Neuronal stem cell (in vitro differentiated cells): Measurements from ENCODE around the gene PPP2R5E.

Experiments used
- DNase-seq: peaks from one replicate; pipeline ENCODE4 v3.0.0-alpha.2; 2013; ENCODE audit warnings: low spot score
- H2AFZ ChIP-seq: one replicate; pipeline ENCODE4 v1.6.1; 2013; ENCODE audit warnings: mild to moderate bottlenecking, low read length, inconsistent platforms
- H2AK5ac ChIP-seq: 2 replicates; pipeline ENCODE4 v1.6.1; 2013; ENCODE audit warnings: low read depth, mild to moderate bottlenecking, inconsistent platforms, low read length, moderate library complexity, mixed read lengths
- H2BK120ac ChIP-seq: 2 replicates; pipeline ENCODE4 v1.6.1; 2013; ENCODE audit warnings: low read depth, mild to moderate bottlenecking, inconsistent platforms, low read length, moderate library complexity, mixed read lengths
- H2BK12ac ChIP-seq: one replicate; pipeline ENCODE4 v1.6.1; 2013; ENCODE audit warnings: low read length, inconsistent platforms
- H2BK15ac ChIP-seq: 2 replicates; pipeline ENCODE4 v1.6.1; 2013; ENCODE audit warnings: mild to moderate bottlenecking, low read length, inconsistent platforms, mixed read lengths
- H2BK5ac ChIP-seq: one replicate; pipeline ENCODE4 v1.6.1; 2013; ENCODE audit warnings: inconsistent platforms, mild to moderate bottlenecking, low read length, moderate library complexity
- H3K14ac ChIP-seq: one replicate; pipeline ENCODE4 v1.6.1; 2013; ENCODE audit warnings: low read length, inconsistent platforms
- H3K18ac ChIP-seq: 2 replicates; pipeline ENCODE4 v1.6.1; 2013; ENCODE audit warnings: low read length, inconsistent platforms
- H3K23ac ChIP-seq: 2 replicates; pipeline ENCODE4 v1.6.1; 2013; ENCODE audit warnings: low read depth, mild to moderate bottlenecking, mixed read lengths, low read length, inconsistent platforms; ENCODE audit not compliant: poor library complexity
- H3K27ac ChIP-seq: replicated peaks from 3 replicates; pipeline ENCODE4 v1.5.1; 2013; ENCODE audit warnings: low read length, inconsistent platforms
- H3K27me3 ChIP-seq, 3 experiments: 2 replicates each; pipeline ENCODE4 v1.6.1; 2013; ENCODE audit warnings: low read length in 3 of 3, mild to moderate bottlenecking in 2 of 3, inconsistent platforms in 1 of 3, low read depth in 1 of 3, mixed read lengths in 1 of 3, moderate library complexity in 1 of 3; ENCODE audit not compliant: control insufficient read depth in 3 of 3, insufficient read depth in 3 of 3
- H3K36me3 ChIP-seq, 2 donors: replicated peaks in 1 of 2; 2 replicates each; pipeline ENCODE4 v1.6.1; 2013; ENCODE audit warnings: low read length in 2 of 2; ENCODE audit not compliant: control insufficient read depth in 2 of 2, insufficient read depth in 2 of 2
- H3K4ac ChIP-seq: 2 replicates; pipeline ENCODE4 v1.6.1; 2013; ENCODE audit warnings: inconsistent platforms, mild to moderate bottlenecking, low read length, moderate library complexity
- H3K4me1 ChIP-seq, 2 donors: 1 replicate in 1 of 2; 2 replicates in 1 of 2; pipeline ENCODE4 v1.6.1; 2013; ENCODE audit warnings: low read length in 2 of 2, low read depth in 1 of 2; ENCODE audit not compliant: control insufficient read depth in 2 of 2, insufficient read depth in 1 of 2
- H3K4me2 ChIP-seq: one replicate; pipeline ENCODE4 v1.6.1; 2013; ENCODE audit warnings: mild to moderate bottlenecking, low read length, inconsistent platforms; ENCODE audit not compliant: insufficient read depth, poor library complexity, severe bottlenecking
- H3K4me3 ChIP-seq, 2 donors: 2 replicates each; pipeline ENCODE4 v1.5.1; 2013; ENCODE audit warnings: low read length in 2 of 2, mild to moderate bottlenecking in 2 of 2, inconsistent platforms in 1 of 2, moderate library complexity in 1 of 2
- H3K79me1 ChIP-seq: one replicate; pipeline ENCODE4 v1.6.1; 2013; ENCODE audit warnings: low read depth, mild to moderate bottlenecking, inconsistent platforms, low read length, moderate library complexity
- H3K9ac ChIP-seq: one replicate; pipeline ENCODE4 v1.6.1; 2013; ENCODE audit warnings: mild to moderate bottlenecking, low read depth, low read length, inconsistent platforms; ENCODE audit not compliant: poor library complexity
- H3K9me3 ChIP-seq, 2 donors: replicated peaks in 1 of 2; 2 replicates each; pipeline versions ENCODE3 to v1.6.1; 2013; ENCODE audit warnings: low read length in 2 of 2, mild to moderate bottlenecking in 2 of 2, inconsistent platforms in 1 of 2, low read depth in 1 of 2, mixed read lengths in 1 of 2, moderate library complexity in 1 of 2; ENCODE audit not compliant: control insufficient read depth in 2 of 2, insufficient read depth in 1 of 2
- H4K8ac ChIP-seq: one replicate; pipeline ENCODE4 v1.6.1; 2013; ENCODE audit warnings: low read depth, mild to moderate bottlenecking, inconsistent platforms, low read length, moderate library complexity
- H4K91ac ChIP-seq: one replicate; pipeline ENCODE4 v1.6.1; 2013; ENCODE audit warnings: low read length, low read depth, mild to moderate bottlenecking, inconsistent platforms; ENCODE audit not compliant: poor library complexity
- WGBS, 2 donors: extraction: QIAGEN DNeasy Blood & Tissue Kit; methylation state at CpG; one replicate each; pipeline ENCODE4 v1.1.7; 2013; ENCODE audit warnings: missing lambda C conversion rate in 2 of 2, mixed read lengths in 1 of 2; ENCODE audit not compliant: insufficient read length in 2 of 2, insufficient replicate concordance in 1 of 2; ENCODE audit errors: extremely low coverage in 2 of 2; 5-methylcytosine and 5-hydroxymethylcytosine counted together

Gene PPP2R5E

DNA sequence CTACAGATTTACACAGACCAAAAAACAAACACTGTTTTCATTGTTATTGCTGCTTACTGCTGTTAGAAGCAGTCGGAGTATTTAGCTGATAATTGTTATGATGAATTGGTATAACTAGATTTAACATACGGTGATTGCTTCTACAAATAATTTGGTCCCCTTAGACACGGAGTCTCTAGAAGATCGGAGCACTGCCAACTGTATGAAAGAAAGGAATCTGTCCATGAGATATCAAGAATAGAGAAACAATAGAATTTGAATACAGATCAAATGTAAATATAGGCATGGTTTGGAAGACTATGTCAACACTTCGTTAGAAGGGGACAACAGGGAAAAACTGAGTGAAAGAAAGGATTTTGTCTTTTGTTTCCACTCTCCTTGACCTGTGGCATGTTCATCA is 110.9 kb downstream of the PPP2R5E start:
- Histone ChIP-seq H2AK5ac (no peak overlapping the region), H3K27ac (no peak overlapping the region), H3K79me1 (no peaks in the 10 kb centered on the region), H3K14ac (no peak overlapping the region), H4K8ac (no peak overlapping the region), H3K9ac (no peak overlapping the region), H3K4ac (no peak overlapping the region), H3K4me2 (no peak overlapping the region), H2AFZ (no peak overlapping the region), H4K91ac (no peak overlapping the region), H3K27me3 (no peaks in the 10 kb centered on the region), H3K4me3 (no peak overlapping the region), H2BK120ac (no peak overlapping the region), H3K9me3 (peaks cover 0 to 3% of the 10 kb centered on the region in 2 donors), H3K4me1 (peaks cover 6 to 11% of the 10 kb centered on the region in 2 donors), H2BK12ac (no peak overlapping the region), H3K23ac (no peak overlapping the region), H2BK15ac (no peak overlapping the region), H3K18ac (no peak overlapping the region), H3K36me3 (no peaks in the 10 kb centered on the region), H2BK5ac (no peak overlapping the region)
- no CpG with 5 or more reads among the region's 5 CpGs for WGBS, 2 donors
- DNase-seq, result no peak

DNA sequence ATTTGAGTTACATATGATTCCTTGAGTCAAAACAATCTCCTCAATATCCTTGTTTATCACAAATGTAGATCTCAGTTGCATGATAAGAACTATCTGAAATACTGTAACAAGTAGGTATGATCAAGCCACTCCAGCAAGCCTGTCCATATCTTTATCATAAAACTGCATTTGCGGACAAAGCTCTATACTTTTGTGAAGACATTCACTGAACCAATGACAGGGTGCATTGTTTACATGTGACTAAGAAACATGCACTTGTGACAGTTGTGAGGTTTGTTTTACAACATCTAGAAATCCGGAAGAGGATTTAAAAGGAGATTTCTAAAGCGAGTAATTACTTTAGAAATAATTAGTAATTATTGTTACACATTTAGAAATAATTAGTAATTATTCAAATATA is 111.7 kb downstream of the PPP2R5E start:
- DNase-seq, result no peak
- H2BK15ac ChIP-seq, result no peak overlapping the region
- no peak overlapping the region for H3K9ac ChIP-seq
- H4K91ac ChIP-seq, result no peak overlapping the region
- H3K27ac ChIP-seq, result no peak overlapping the region
- no peak overlapping the region for H2BK12ac ChIP-seq
- no peak overlapping the region for H2BK120ac ChIP-seq
- no peak overlapping the region for H2AK5ac ChIP-seq
- H3K27me3 ChIP-seq, result no peaks in the 10 kb centered on the region
- no peaks in the 10 kb centered on the region for H3K36me3 ChIP-seq
- no peak overlapping the region for H4K8ac ChIP-seq
- no CpG with 5 or more reads among the region's 3 CpGs for WGBS, 2 donors
- H3K9me3 ChIP-seq, result peaks cover 0 to 3% of the 10 kb centered on the region in 2 donors
- H3K4me3 ChIP-seq, result no peak overlapping the region
- H3K4me2 ChIP-seq, result no peak overlapping the region
- H3K23ac ChIP-seq, result no peak overlapping the region
- H3K18ac ChIP-seq, result no peak overlapping the region
- no peak overlapping the region for H2BK5ac ChIP-seq
- no peaks in the 10 kb centered on the region for H3K79me1 ChIP-seq
- H2AFZ ChIP-seq, result no peak overlapping the region
- H3K14ac ChIP-seq, result no peak overlapping the region
- H3K4me1 ChIP-seq, result peaks cover 6 to 11% of the 10 kb centered on the region in 2 donors
- H3K4ac ChIP-seq, result no peak overlapping the region

DNA sequence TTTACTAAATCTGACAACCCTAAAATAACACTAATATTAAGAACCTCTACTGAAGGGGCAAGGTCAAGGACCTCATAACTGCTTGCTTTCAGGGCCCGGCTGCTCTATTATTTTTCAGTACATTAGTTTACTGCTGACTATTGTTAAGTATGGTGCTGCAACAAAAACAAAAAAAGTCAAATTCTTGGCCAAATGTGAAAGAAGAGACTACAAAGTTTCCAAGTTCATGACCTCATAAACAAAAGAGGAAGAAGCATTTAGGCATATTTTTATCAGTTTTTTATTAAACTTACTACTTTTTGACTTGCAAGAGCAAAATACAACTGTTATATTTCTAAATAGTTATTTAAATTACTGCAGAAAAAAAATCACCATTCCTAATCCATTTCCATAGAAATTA is 114.7 kb downstream of the PPP2R5E start:
- H3K4me1 ChIP-seq, result peaks cover 6 to 8% of the 10 kb centered on the region in 2 donors
- no CpG with 5 or more reads among the region's 1 CpG for WGBS, 2 donors

DNA sequence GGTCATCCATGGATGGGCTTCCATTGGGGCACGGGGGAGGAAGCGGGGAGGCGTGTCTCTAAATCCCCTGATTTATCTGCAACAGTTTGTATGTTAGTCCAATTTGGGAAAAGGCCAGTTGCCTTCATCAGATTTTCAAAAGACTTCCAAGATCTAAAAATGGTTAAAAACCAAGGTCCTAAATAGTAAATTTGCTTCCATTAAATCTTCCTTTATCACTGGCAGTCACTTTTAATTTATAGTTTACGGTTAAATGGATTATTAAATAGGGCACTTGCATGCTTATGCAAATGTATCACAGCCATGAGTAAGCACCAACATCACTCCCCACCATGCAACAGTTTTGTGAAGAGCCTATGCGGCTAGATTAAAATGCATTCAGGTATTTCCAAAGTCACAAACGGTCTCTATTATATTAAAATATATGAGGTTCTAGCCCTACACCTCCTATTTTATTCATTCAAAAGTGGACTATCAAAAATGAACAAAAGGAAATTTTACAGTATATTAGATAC is 116.3 kb downstream of the PPP2R5E start:
- Histone ChIP-seq H2BK15ac (no peak overlapping the region), H4K8ac (no peak overlapping the region)
- no CpG with 5 or more reads among the region's 6 CpGs for WGBS, 2 donors

More for the DNA sequence above, 114.7 kb downstream of the PPP2R5E start:
- Histone ChIP-seq H3K4me2 (no peak overlapping the region), H2BK5ac (no peak overlapping the region), H3K4me3 (no peak overlapping the region), H2AK5ac (no peak overlapping the region), H2BK12ac (no peak overlapping the region), H3K36me3 (peaks cover 0 to 3% of the 10 kb centered on the region in 2 donors), H2BK15ac (no peak overlapping the region), H3K9me3 (peaks cover 0 to 3% of the 10 kb centered on the region in 2 donors), H4K91ac (no peak overlapping the region), H3K18ac (no peak overlapping the region), H2BK120ac (no peak overlapping the region), H4K8ac (no peak overlapping the region), H3K27ac (no peak overlapping the region), H3K9ac (no peak overlapping the region), H3K79me1 (no peaks in the 10 kb centered on the region), H3K27me3 (no peaks in the 10 kb centered on the region), H2AFZ (no peak overlapping the region), H3K4ac (no peak overlapping the region), H3K14ac (no peak overlapping the region), H3K23ac (no peak overlapping the region)
- no peak for DNase-seq

More for the DNA sequence above, 116.3 kb downstream of the PPP2R5E start:
- H3K27ac ChIP-seq, result no peak overlapping the region
- H3K18ac ChIP-seq, result no peak overlapping the region
- H3K79me1 ChIP-seq, result no peaks in the 10 kb centered on the region
- H3K27me3 ChIP-seq, result no peaks in the 10 kb centered on the region
- peaks cover 2 to 6% of the 10 kb centered on the region in 2 donors for H3K36me3 ChIP-seq
- H3K14ac ChIP-seq, result no peak overlapping the region
- H3K4me3 ChIP-seq, result no peak overlapping the region
- H3K4ac ChIP-seq, result no peak overlapping the region
- H2AFZ ChIP-seq, result no peak overlapping the region
- H2BK5ac ChIP-seq, result no peak overlapping the region
- H2BK120ac ChIP-seq, result no peak overlapping the region
- no peak overlapping the region for H4K91ac ChIP-seq
- no peak overlapping the region for H3K4me2 ChIP-seq
- no peak overlapping the region for H2BK12ac ChIP-seq
- H3K9ac ChIP-seq, result no peak overlapping the region
- H3K4me1 ChIP-seq, result peaks cover 0 to 1% of the 10 kb centered on the region in 2 donors
- no peak overlapping the region for H2AK5ac ChIP-seq
- no peak for DNase-seq
- peaks cover 0 to 3% of the 10 kb centered on the region in 2 donors for H3K9me3 ChIP-seq
- no peak overlapping the region for H3K23ac ChIP-seq
